Measurements from ENCODE around the gene CIITA. TPM values are rescaled to one million over a fixed set of nuclear protein-coding genes. Genes with fewer than 3 reads are reported as not detected.

Gene CIITA
- total and polyA plus RNA-seq, 10 of the 15 experiments (the other 5 are each of a cell fraction or from before 2014, with no cell fraction given): 11.5 to 145 (median 49.7) TPM

DNA sequence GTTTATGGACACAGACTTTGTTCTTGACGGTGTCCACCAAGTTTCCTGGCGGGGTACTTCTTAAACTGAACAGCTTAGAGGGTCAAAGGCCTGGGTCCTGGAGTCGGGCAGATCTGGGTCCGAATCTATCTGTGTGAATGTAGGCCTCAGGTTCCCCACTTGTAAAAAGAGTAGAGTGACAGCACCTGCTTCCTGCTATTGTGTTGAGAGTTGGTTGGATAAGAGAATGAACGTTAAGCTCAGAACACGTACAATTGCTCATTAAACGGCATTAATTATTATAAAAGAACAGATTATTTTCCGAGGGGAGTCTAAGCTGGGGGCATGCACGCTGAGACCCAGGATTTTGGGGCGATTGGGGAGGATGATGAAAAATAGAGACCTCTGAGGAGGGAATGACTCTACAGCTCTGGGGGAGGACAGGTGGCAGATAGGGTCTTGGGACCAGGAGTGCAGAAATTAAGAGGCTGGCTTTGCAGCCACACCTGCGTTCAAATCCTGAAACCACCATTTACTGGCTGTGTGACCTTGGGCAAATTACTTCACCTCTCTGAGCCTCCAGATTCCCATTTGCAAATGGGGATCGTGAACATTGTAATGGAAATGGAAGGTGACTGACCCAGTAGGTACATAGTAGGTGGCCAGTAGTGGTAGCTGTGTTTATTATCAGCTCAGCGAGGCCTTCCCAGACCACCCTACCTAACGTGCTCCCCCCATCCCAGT is 68.2 kb downstream of the CIITA start:
- DNase-seq (ENCODE audit: low read depth, low spot score) (no peak), ATAC-seq (no peak), FAIRE-seq (no peak)
- in situ Hi-C loops (cut with MboI): no loop called here
- 10% methylated on average over 14 of the region's 14 CpGs for WGBS (ENCODE audit: insufficient coverage, insufficient replicate concordance, low lambda C conversion rate, missing lambda C conversion rate)
- ChIA-PET RAD21 (ENCODE audit: unreplicated experiment) (interaction anchor here (0.6 to 1.7 kb wide), 7 partner anchors 10 to 430 kb away, joined by 3 to 9 read pairs (median 3); partner anchors contain the start of genes CIITA and SOCS1), POLR2A (interaction anchor here (0.6 to 1.1 kb wide), 6 partner anchors 9 to 365 kb away, joined by 3 to 5 read pairs (median 3); no protein-coding TSS in a partner anchor), SMC1A (ENCODE audit: uncharacterized antibody, unreplicated experiment) (interaction anchor here (0.8 to 1.6 kb wide), 9 partner anchors 10 to 411 kb away, joined by 3 to 9 read pairs (median 4); no protein-coding TSS in a partner anchor), CTCF (interaction anchor here (1.0 to 1.2 kb wide), 4 partner anchors 9 to 67 kb away, joined by 3 to 6 read pairs (median 4); no protein-coding TSS in a partner anchor)
- H2AFZ ChIP-seq (ENCODE audit: control insufficient read depth, low read depth, low read length): no peak overlapping the region; the same call in 1 of the 2 replicates
- H3K27me3 ChIP-seq (replicated peaks in 1 of 2; ENCODE audit: control insufficient read depth in 2 of 2, insufficient read depth in 2 of 2, low read length in 1 of 2): no peaks in the 10 kb centered on the region
- peaks cover 72% of the 10 kb centered on the region for H3K79me2 ChIP-seq (ENCODE audit: control insufficient read depth, insufficient read depth, low read length)
- H3K27ac ChIP-seq (ENCODE audit: control insufficient read depth, insufficient read depth): peak overlapping the region; percentile 71
- TSS peak; percentile 50 for BruUV-seq (replicated peaks)
- no peaks in the 10 kb centered on the region; the same call in none of the 2 replicates for H4K20me1 ChIP-seq (ENCODE audit: control insufficient read depth, insufficient read depth)
- TF ChIP-seq CBX5 (IDR thresholded peaks at IDR 0.05; ENCODE audit: low read depth) (no peak), SMARCA5 (IDR thresholded peaks at IDR 0.05) (peak; percentile 66), BHLHE40 (IDR thresholded peaks at IDR 0.05; ENCODE audit: borderline replicate concordance in 1 of 2, low read depth in 2 of 2, low read length in 1 of 2) (no peak), IKZF2 (IDR thresholded peaks at IDR 0.05) (no peak), NFXL1 (IDR thresholded peaks at IDR 0.05; ENCODE audit: borderline replicate concordance) (peak; percentile 72; the same call in 1 of the 2 replicates), NR2F1 (conservative IDR thresholded peaks at IDR 0.05) (no peak)
- TF ChIP-seq, protein P1, sequence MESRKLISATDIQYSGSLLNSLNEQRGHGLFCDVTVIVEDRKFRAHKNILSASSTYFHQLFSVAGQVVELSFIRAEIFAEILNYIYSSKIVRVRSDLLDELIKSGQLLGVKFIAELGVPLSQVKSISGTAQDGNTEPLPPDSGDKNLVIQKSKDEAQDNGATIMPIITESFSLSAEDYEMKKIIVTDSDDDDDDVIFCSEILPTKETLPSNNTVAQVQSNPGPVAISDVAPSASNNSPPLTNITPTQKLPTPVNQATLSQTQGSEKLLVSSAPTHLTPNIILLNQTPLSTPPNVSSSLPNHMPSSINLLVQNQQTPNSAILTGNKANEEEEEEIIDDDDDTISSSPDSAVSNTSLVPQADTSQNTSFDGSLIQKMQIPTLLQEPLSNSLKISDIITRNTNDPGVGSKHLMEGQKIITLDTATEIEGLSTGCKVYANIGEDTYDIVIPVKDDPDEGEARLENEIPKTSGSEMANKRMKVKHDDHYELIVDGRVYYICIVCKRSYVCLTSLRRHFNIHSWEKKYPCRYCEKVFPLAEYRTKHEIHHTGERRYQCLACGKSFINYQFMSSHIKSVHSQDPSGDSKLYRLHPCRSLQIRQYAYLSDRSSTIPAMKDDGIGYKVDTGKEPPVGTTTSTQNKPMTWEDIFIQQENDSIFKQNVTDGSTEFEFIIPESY (IDR thresholded peaks at IDR 0.05): no peak
- TF ChIP-seq, protein P2, sequence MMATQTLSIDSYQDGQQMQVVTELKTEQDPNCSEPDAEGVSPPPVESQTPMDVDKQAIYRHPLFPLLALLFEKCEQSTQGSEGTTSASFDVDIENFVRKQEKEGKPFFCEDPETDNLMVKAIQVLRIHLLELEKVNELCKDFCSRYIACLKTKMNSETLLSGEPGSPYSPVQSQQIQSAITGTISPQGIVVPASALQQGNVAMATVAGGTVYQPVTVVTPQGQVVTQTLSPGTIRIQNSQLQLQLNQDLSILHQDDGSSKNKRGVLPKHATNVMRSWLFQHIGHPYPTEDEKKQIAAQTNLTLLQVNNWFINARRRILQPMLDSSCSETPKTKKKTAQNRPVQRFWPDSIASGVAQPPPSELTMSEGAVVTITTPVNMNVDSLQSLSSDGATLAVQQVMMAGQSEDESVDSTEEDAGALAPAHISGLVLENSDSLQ (IDR thresholded peaks at IDR 0.05): peak; percentile 54; the same call in 1 of the 2 replicates
- intact Hi-C loops (cut with micrococcal nuclease; ENCODE audit: unreplicated experiment): no loop called here
- H3K9ac ChIP-seq (ENCODE audit: control insufficient read depth, insufficient read depth, low read length): peak overlapping the region; percentile 90
- peak overlapping the region; percentile 94 for H3K4me3 ChIP-seq
- no peaks in the 10 kb centered on the region for H3K9me3 ChIP-seq (replicated peaks; ENCODE audit: control insufficient read depth, insufficient read depth, low read length)
- H3K36me3 ChIP-seq (ENCODE audit: control insufficient read depth in 2 of 2, insufficient read depth in 2 of 2, low read length in 1 of 2): no peaks in the 10 kb centered on the region
- H3K4me1 ChIP-seq (ENCODE audit: control insufficient read depth, insufficient read depth, low read length): peaks cover 18% of the 10 kb centered on the region
- H3K4me2 ChIP-seq (ENCODE audit: control insufficient read depth, insufficient read depth): peak overlapping the region; percentile 76
